ENCODE data around the gene HTR4. TPM values are rescaled to one million over a fixed set of nuclear protein-coding genes. Genes with fewer than 3 reads are reported as not detected.

Gene HTR4
- total RNA-seq, 2 donors from 2014 or later: not detected

- Mint-ChIP-seq H3K27ac (no peak overlapping the region), H3K9me3 (no peaks in the 10 kb centered on the region), H3K4me1 (peaks cover 24% of the 10 kb centered on the region), H3K36me3 (ENCODE audit: low read depth) (no peaks in the 10 kb centered on the region), H3K27me3 (ENCODE audit: insufficient read depth) (no peaks in the 10 kb centered on the region), H3K4me3 (no peak overlapping the region)
- Histone ChIP-seq H3K9me3 (ENCODE audit: control insufficient read depth, low read length) (no peaks in the 10 kb centered on the region), H3K9ac (ENCODE audit: extremely low read depth, low read length, poor library complexity, severe bottlenecking) (no peak overlapping the region), H3K36me3 (ENCODE audit: control insufficient read depth, insufficient read depth, low read length) (no peaks in the 10 kb centered on the region), H3K27me3 (ENCODE audit: control insufficient read depth, insufficient read depth, low read length, poor library complexity, severe bottlenecking) (no peaks in the 10 kb centered on the region), H3K4me3 (ENCODE audit: low read length) (no peak overlapping the region), H3K27ac (ENCODE audit: low read depth, low read length) (no peak overlapping the region), H3K4me1 (ENCODE audit: control insufficient read depth, insufficient read depth, low read length) (no peaks in the 10 kb centered on the region)
- peak; percentile 38 for TF ChIP-seq CTCF (conservative IDR thresholded peaks at IDR 0.05)
- 50 to 60% methylated on average over 2 of the region's 2 CpGs for WGBS, 2 experiments (ENCODE audit: insufficient coverage in 1 of 2, insufficient read length in 1 of 2)
- DNase-seq: peak; percentile 63
These were observed 67.5 kb downstream of the HTR4 start for GRCh38 chr5:148586796-148587195.

- no peaks in the 10 kb centered on the region for H3K36me3 ChIP-seq (ENCODE audit: control insufficient read depth, insufficient read depth, low read length)
- no peak overlapping the region for H3K4me3 ChIP-seq (ENCODE audit: low read length)
- H3K9ac ChIP-seq (ENCODE audit: extremely low read depth, low read length, poor library complexity, severe bottlenecking): no peak overlapping the region
- H3K9me3 Mint-ChIP-seq: no peaks in the 10 kb centered on the region
- no peaks in the 10 kb centered on the region for H3K36me3 Mint-ChIP-seq (ENCODE audit: low read depth)
- peaks cover 22% of the 10 kb centered on the region for H3K4me1 Mint-ChIP-seq
- no peak overlapping the region for H3K4me3 Mint-ChIP-seq
- H3K27ac ChIP-seq (ENCODE audit: low read depth, low read length): no peak overlapping the region
- no peaks in the 10 kb centered on the region for H3K4me1 ChIP-seq (ENCODE audit: control insufficient read depth, insufficient read depth, low read length)
- no peaks in the 10 kb centered on the region for H3K9me3 ChIP-seq (ENCODE audit: control insufficient read depth, low read length)
- no peaks in the 10 kb centered on the region for H3K27me3 ChIP-seq (ENCODE audit: control insufficient read depth, insufficient read depth, low read length, poor library complexity, severe bottlenecking)
- no peaks in the 10 kb centered on the region for H3K27me3 Mint-ChIP-seq (ENCODE audit: insufficient read depth)
- H3K27ac Mint-ChIP-seq: no peak overlapping the region
- DNase-seq: peak; percentile 61
- peak; percentile 65 for TF ChIP-seq CTCF (conservative IDR thresholded peaks at IDR 0.05)
These were observed 68.3 kb downstream of the HTR4 start for GRCh38 chr5:148585988-148586387.

- Histone ChIP-seq H3K9me3 (ENCODE audit: control insufficient read depth, low read length) (peaks cover 18% of the 10 kb centered on the region), H3K4me3 (ENCODE audit: low read length) (no peak overlapping the region), H3K4me1 (ENCODE audit: control insufficient read depth, insufficient read depth, low read length) (no peaks in the 10 kb centered on the region), H3K9ac (ENCODE audit: extremely low read depth, low read length, poor library complexity, severe bottlenecking) (no peak overlapping the region), H3K36me3 (ENCODE audit: control insufficient read depth, insufficient read depth, low read length) (no peaks in the 10 kb centered on the region), H3K27me3 (ENCODE audit: control insufficient read depth, insufficient read depth, low read length, poor library complexity, severe bottlenecking) (no peaks in the 10 kb centered on the region), H3K27ac (ENCODE audit: low read depth, low read length) (no peak overlapping the region)
- no peaks in the 10 kb centered on the region for H3K36me3 Mint-ChIP-seq (ENCODE audit: low read depth)
- TF ChIP-seq CTCF (conservative IDR thresholded peaks at IDR 0.05): no peak
- DNase-seq: no peak
- H3K27ac Mint-ChIP-seq: no peak overlapping the region
- H3K27me3 Mint-ChIP-seq (ENCODE audit: insufficient read depth): no peaks in the 10 kb centered on the region
- H3K9me3 Mint-ChIP-seq: peaks cover 12% of the 10 kb centered on the region
- H3K4me1 Mint-ChIP-seq: peaks cover 22% of the 10 kb centered on the region
- no peak overlapping the region for H3K4me3 Mint-ChIP-seq
These were observed 70.2 kb downstream of the HTR4 start for GRCh38 chr5:148584103-148584502.

All from endodermal cell (in vitro differentiated cells).